ENCODE data around the gene TRIM52. TPM values are rescaled to one million over a fixed set of nuclear protein-coding genes. Genes with fewer than 3 reads are reported as not detected.

The TRIM52 gene
- total and polyA plus RNA-seq, 2 of the 4 experiments (the other 2 are of a cell fraction) = 2.3 to 6.9 TPM

DNA sequence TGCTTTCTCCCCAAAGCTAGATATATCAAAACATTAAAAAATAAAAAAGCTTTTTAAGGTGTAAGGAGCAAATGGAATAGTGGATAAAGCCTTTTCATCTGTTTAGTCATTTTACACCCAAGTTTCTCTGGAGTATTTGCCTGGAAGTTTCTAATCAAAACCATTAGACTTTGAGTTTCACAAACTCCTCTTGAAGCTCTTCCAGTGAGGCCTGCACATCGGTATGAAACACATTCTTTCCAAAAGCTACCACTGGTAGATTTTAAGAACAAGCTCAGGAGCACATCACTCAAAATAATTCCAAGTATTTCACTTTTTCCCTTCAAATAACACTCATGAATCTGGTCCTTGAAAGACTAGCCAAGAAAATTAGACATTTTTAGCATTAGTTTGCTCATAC lies 5.7 kb downstream of the TRIM52 start:
- Histone ChIP-seq H2BK20ac (ENCODE audit: low read depth, low read length) (no peak overlapping the region), H2AFZ (replicated peaks; ENCODE audit: low read length, poor library complexity) (no peak overlapping the region), H3K4me3 (ENCODE audit: insufficient read depth, low read depth, low read length) (no peak overlapping the region), H4K20me1 (ENCODE audit: insufficient read depth, low read length) (peaks cover 74% of the 10 kb centered on the region), H3K9ac (ENCODE audit: low read depth, low read length) (no peak overlapping the region), H3K56ac (ENCODE audit: extremely low read depth, insufficient read depth, low read length) (no peak overlapping the region), H3K36me3 (ENCODE audit: control insufficient read depth, insufficient read depth, low read length) (peaks cover 19% of the 10 kb centered on the region), H4K91ac (ENCODE audit: insufficient read depth, low read depth, low read length) (no peak overlapping the region), H2AK9ac (replicated peaks; ENCODE audit: low read depth, low read length, poor library complexity) (no peak overlapping the region), H4K5ac (ENCODE audit: low read depth, low read length) (no peak overlapping the region), H3K14ac (replicated peaks; ENCODE audit: low read depth, low read length) (no peak overlapping the region), H2BK15ac (ENCODE audit: low read depth, low read length) (no peak overlapping the region), H3K9me1 (ENCODE audit: insufficient read depth, low read length) (peaks cover 8% of the 10 kb centered on the region), H3K27ac (ENCODE audit: insufficient read depth, low read length) (no peak overlapping the region), H3K79me1 (ENCODE audit: low read depth in 1 of 2, low read length in 2 of 2) (peaks cover 7 to 61% of the 10 kb centered on the region in 2 experiments), H3K9me3 (ENCODE audit: control insufficient read depth, insufficient read depth, low read length) (no peaks in the 10 kb centered on the region), H2BK5ac (ENCODE audit: low read depth, low read length, poor library complexity, severe bottlenecking) (no peak overlapping the region), H4K8ac (ENCODE audit: low read depth in 2 of 2, low read length in 2 of 2) (no peak overlapping the region), H3K4ac (ENCODE audit: low read depth, low read length) (no peak overlapping the region), H3K27me3 (ENCODE audit: control insufficient read depth, insufficient read depth, low read length) (no peaks in the 10 kb centered on the region), H3K23ac (ENCODE audit: low read depth, low read length) (no peak overlapping the region), H3K4me2 (ENCODE audit: low read depth, low read length) (no peak overlapping the region), H2AK5ac (ENCODE audit: low read depth, low read length) (no peak overlapping the region), H2BK120ac (ENCODE audit: low read depth, low read length) (no peak overlapping the region), H3K4me1 (ENCODE audit: control insufficient read depth, insufficient read depth, low read length) (peaks cover 5% of the 10 kb centered on the region), H3K18ac (ENCODE audit: low read depth, low read length) (no peak overlapping the region)
- no TSS peak for BruUV-seq (replicated peaks)
- no CpG with 5 or more reads among the region's 1 CpG for WGBS, 2 experiments (ENCODE audit: extremely low coverage in 2 of 2, insufficient read length in 1 of 2)
- DNase-seq = no peak
- in situ Hi-C loops (cut with MboI; ENCODE audit: low sequenced_read_pairs) (loop anchor here (5.0 to 10.0 kb wide), 2 partner anchors 68 to 450 kb away; partner anchors contain the start of gene MGAT1), intact Hi-C loops (cut with micrococcal nuclease) (no loop called here), dilution Hi-C loops (cut with HindIII; ENCODE audit: low sequenced_read_pairs, unreplicated experiment) (no loop called here)
- POLR2A ChIA-PET (ENCODE audit: unreplicated experiment) = interaction anchor here (0.6 kb wide), 1 partner anchor 29 kb away, joined by 3 read pairs; no protein-coding TSS in a partner anchor
- no peak for ATAC-seq (ENCODE audit: low read depth)
- TF ChIP-seq, protein P1, sequence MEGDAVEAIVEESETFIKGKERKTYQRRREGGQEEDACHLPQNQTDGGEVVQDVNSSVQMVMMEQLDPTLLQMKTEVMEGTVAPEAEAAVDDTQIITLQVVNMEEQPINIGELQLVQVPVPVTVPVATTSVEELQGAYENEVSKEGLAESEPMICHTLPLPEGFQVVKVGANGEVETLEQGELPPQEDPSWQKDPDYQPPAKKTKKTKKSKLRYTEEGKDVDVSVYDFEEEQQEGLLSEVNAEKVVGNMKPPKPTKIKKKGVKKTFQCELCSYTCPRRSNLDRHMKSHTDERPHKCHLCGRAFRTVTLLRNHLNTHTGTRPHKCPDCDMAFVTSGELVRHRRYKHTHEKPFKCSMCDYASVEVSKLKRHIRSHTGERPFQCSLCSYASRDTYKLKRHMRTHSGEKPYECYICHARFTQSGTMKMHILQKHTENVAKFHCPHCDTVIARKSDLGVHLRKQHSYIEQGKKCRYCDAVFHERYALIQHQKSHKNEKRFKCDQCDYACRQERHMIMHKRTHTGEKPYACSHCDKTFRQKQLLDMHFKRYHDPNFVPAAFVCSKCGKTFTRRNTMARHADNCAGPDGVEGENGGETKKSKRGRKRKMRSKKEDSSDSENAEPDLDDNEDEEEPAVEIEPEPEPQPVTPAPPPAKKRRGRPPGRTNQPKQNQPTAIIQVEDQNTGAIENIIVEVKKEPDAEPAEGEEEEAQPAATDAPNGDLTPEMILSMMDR (conservative IDR thresholded peaks at IDR 0.05; ENCODE audit: low read depth, low read length) = no peak
- CTCF ChIA-PET = no interaction called here

Data from IMR-90 (cell line).